ENCODE measurements around the gene PRIMPOL.
"Not testable (repeated sequence)": the region's sequence is repeated elsewhere in the genome, so short reads cannot be mapped to it uniquely, and the experiment has no call there.

The PRIMPOL gene

GRCh38 chr4:184624972-184625554, 24.5 kb upstream of the PRIMPOL start:
- DNase-seq (ENCODE audit: extremely low read depth, insufficient read length) = no peak
- no peaks in the 10 kb centered on the region for H3K27me3 ChIP-seq (replicated peaks; ENCODE audit: control insufficient read depth, insufficient read depth, low read length)
- peaks cover 3% of the 10 kb centered on the region for H3K36me3 ChIP-seq (ENCODE audit: control insufficient read depth, insufficient read depth, low read length)
- no peak overlapping the region for H3K4me3 ChIP-seq (replicated peaks; ENCODE audit: low read depth, low read length)
- no peak for TF ChIP-seq CTCF (IDR thresholded peaks at IDR 0.05; ENCODE audit: insufficient read depth, low read length, poor library complexity, severe bottlenecking)

GRCh38 chr4:184625783-184626596, 23.5 kb upstream of the PRIMPOL start:
- not testable (repeated sequence) for H3K4me3 ChIP-seq (replicated peaks; ENCODE audit: low read depth, low read length); DNase-seq (ENCODE audit: extremely low read depth, insufficient read length); H3K27me3 ChIP-seq (replicated peaks; ENCODE audit: control insufficient read depth, insufficient read depth, low read length); H3K36me3 ChIP-seq (ENCODE audit: control insufficient read depth, insufficient read depth, low read length)

- H3K36me3 ChIP-seq (ENCODE audit: control insufficient read depth, insufficient read depth, low read length) = peaks cover 5% of the 10 kb centered on the region
- DNase-seq (ENCODE audit: extremely low read depth, insufficient read length) = no peak
- TF ChIP-seq CTCF (IDR thresholded peaks at IDR 0.05; ENCODE audit: insufficient read depth, low read length, poor library complexity, severe bottlenecking) = no peak
- H3K27me3 ChIP-seq (replicated peaks; ENCODE audit: control insufficient read depth, insufficient read depth, low read length) = no peaks in the 10 kb centered on the region
- no peak overlapping the region for H3K4me3 ChIP-seq (replicated peaks; ENCODE audit: low read depth, low read length)
Measured at GRCh38 chr4:184628103-184628502, 21.4 kb upstream of the PRIMPOL start.

- no peak for DNase-seq (ENCODE audit: extremely low read depth, insufficient read length)
- Histone ChIP-seq H3K36me3 (ENCODE audit: control insufficient read depth, insufficient read depth, low read length) (peaks cover 12% of the 10 kb centered on the region), H3K4me3 (replicated peaks; ENCODE audit: low read depth, low read length) (no peak overlapping the region), H3K27me3 (replicated peaks; ENCODE audit: control insufficient read depth, insufficient read depth, low read length) (no peaks in the 10 kb centered on the region)
- no peak for TF ChIP-seq CTCF (IDR thresholded peaks at IDR 0.05; ENCODE audit: insufficient read depth, low read length, poor library complexity, severe bottlenecking)
Measured at GRCh38 chr4:184632842-184633241, 16.7 kb upstream of the PRIMPOL start.

GRCh38 chr4:184635381-184635780, 14.2 kb upstream of the PRIMPOL start:
- TF ChIP-seq CTCF (IDR thresholded peaks at IDR 0.05; ENCODE audit: insufficient read depth, low read length, poor library complexity, severe bottlenecking) = no peak
- DNase-seq (ENCODE audit: extremely low read depth, insufficient read length) = no peak
- H3K4me3 ChIP-seq (replicated peaks; ENCODE audit: low read depth, low read length) = no peak overlapping the region
- peaks cover 11% of the 10 kb centered on the region for H3K36me3 ChIP-seq (ENCODE audit: control insufficient read depth, insufficient read depth, low read length)
- H3K27me3 ChIP-seq (replicated peaks; ENCODE audit: control insufficient read depth, insufficient read depth, low read length) = no peaks in the 10 kb centered on the region

GRCh38 chr4:184636144-184636543, 13.4 kb upstream of the PRIMPOL start:
- no peak for TF ChIP-seq CTCF (IDR thresholded peaks at IDR 0.05; ENCODE audit: insufficient read depth, low read length, poor library complexity, severe bottlenecking)
- H3K4me3 ChIP-seq (replicated peaks; ENCODE audit: low read depth, low read length) = no peak overlapping the region
- no peak for DNase-seq (ENCODE audit: extremely low read depth, insufficient read length)
- H3K36me3 ChIP-seq (ENCODE audit: control insufficient read depth, insufficient read depth, low read length) = peaks cover 9% of the 10 kb centered on the region
- no peaks in the 10 kb centered on the region for H3K27me3 ChIP-seq (replicated peaks; ENCODE audit: control insufficient read depth, insufficient read depth, low read length)
